HTR-8/SVneo (cell line): ENCODE results near the gene HDGFL2.

Experiments used
- DNase-seq: peaks from one replicate; pipeline ENCODE4 v3.0.0; 2011; ENCODE audit warnings: low spot score, mixed read lengths; ENCODE audit not compliant: insufficient read length
- FAIRE-seq: peaks from 2 replicates; lab custom pipeline; 2011; peaks lifted over from hg19 to GRCh38; lab: Jason Lieb, UNC

The HDGFL2 gene

DNA sequence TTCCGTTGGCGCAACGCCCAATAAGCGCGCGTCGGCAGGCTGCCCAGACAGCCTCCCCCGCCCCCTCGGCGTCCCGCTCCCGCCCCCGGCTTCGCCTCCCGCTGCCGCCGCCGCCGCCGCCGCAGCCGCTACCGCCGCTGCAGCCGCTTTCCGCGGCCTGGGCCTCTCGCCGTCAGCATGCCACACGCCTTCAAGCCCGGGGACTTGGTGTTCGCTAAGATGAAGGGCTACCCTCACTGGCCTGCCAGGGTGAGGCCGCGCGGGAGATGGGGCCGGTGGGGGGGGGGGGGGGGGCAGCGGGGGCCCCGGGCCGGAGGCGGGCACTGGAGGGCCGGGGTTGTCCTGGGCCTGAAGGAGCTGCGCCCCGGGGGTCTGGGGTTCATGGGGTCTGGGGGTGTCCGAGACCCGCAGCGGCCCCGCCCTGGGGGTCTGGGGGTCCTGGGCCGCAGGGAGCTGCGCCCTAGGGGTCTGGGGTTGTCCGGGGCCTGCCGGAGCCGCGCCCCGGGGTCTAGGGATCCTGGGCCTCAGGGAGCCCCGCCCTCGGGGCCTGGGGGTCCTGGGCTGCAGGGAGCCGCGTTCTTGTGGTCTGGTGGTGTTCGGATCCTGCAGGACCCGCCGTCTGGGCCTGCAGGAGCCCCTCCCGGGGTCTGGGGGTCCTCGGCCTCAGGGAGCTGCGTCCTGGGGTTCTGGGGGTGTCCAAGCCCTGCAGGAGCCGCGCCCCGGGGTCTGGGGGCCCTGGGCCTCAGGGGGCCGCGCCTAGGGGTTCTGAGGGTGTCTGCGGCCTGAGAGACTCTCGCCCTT lies at the start of gene HDGFL2:
HDGFL2 (plus strand) TSS at position 124 of the 801 bp plus-strand sequence; CDS start at position 178, 54 bp downstream.
- DNase-seq (no peak), FAIRE-seq (no peak)

GRCh38 chr19:4423416-4424126 lies 48.5 kb upstream of the HDGFL2 start:
- FAIRE-seq (no peak), DNase-seq (no peak)

- no peak for DNase-seq
- no peak for FAIRE-seq
Measured at GRCh38 chr19:4425537-4425936, 46.6 kb upstream of the HDGFL2 start.

- DNase-seq (no peak), FAIRE-seq (no peak)
Measured at GRCh38 chr19:4428326-4428975, 43.6 kb upstream of the HDGFL2 start.

- FAIRE-seq, result no peak
Measured at GRCh38 chr19:4429256-4429655, 42.8 kb upstream of the HDGFL2 start.

DNA sequence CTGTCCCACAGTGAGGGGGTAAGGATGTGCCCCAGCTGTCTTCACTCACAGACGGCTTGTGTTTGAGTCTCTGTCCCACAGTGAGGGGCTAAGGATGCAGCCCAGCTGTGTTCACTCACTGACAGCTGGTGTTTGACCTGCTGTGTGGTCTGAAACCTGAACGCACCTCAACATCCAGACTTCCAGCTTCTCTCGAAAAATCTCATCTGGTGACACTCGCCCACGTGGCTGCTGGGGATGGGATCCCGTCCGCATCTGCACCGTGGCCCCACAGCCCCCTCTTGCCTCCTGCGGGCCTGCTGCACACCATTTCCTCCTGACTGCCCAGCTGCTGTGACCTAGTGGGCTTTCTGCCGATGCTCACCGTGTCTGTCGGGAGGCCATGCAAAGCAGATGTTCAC lies 42.3 kb upstream of the HDGFL2 start:
- no peak for DNase-seq
- no peak for FAIRE-seq

More at GRCh38 chr19:4429256-4429655, 42.8 kb upstream of the HDGFL2 start:
- DNase-seq, result no peak

DNA sequence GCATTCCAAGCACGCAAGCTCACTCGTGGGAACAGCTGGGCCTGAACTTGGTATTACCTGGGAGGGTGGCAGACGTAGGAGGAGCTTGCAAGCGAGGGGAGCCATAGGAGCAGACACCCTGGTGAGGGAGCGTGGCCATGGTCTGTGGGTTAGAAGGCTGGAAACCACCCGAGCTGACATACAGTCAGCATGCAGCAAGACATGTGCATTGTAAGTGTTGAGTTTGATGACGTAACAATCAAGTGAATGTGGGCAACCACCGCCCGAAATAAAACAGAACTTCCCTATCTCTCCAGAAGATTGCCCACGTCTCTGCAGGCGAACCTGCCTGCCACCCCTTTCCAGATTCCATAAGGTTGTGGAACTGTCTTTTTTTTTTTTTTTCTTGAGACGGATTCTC lies 41.3 kb upstream of the HDGFL2 start:
- DNase-seq (no peak), FAIRE-seq (no peak)

- FAIRE-seq (no peak), DNase-seq (no peak)
Measured at GRCh38 chr19:4431296-4431695, 40.8 kb upstream of the HDGFL2 start.

DNA sequence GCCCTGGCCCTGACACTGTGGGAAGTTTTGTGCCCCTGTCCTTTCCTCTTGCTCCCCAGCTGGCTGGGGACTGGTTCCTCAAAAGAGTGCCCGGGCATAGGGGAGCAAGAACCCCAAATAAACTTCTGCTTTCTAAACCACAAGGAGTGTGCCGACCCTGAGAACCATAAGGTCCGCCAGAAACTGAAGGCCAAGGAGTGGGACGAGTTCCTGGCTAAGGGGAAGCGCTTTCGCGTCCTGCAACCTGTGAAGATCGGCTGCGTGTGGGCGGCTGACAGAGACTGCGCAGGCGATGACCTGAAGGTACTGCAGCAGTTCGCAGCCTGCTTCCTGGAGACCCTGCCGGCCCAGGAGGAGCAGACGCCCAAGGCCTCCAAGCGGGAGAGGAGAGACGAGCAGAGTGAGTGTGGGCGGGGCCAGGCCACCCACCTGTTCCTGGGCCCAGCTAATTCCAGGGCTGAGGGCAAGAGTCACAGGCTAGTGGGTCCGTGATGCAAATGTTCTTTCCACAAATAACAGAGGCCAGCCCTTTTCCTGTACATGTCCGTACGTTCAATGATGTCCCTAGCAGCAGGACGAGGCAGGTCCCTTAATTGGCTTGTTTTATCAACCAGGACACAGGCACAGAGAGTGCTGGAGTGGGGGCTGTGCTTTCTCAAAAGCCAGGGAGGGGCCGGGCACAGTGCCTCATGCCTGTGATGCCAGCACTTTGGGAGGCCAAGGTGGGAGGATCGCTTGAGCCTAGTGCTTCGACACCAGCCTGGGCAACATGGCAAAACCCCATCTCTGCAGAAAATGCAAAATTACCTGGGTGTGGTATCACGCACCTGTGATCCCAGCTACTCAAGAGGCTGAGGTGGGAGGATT lies 40.1 kb upstream of the HDGFL2 start:
- no peak for DNase-seq
- FAIRE-seq, result no peak

- FAIRE-seq, result no peak
- DNase-seq, result no peak
Measured at GRCh38 chr19:4432918-4433506, 39.1 kb upstream of the HDGFL2 start.

GRCh38 chr19:4434391-4434790 lies 37.7 kb upstream of the HDGFL2 start:
- DNase-seq (no peak), FAIRE-seq (no peak)

DNA sequence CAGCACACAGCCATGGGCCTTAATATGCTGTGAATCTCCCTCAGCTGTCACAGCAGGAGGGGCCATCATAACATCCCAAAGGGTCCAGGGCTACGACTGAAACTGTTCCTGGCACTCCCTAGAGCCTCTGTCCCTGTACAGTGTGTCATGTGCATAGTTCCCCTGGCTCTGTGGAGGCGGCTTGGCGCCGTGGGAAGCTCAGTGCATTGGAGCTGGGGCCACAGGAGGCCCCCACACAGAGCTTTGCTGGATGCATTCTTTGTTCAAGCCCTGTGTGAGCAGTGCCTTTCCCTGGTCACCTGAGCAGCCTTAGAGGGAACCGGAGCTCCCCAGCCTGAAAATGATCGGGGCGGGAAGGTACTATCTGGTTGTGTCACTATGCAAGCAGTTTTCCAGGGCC lies 35.9 kb upstream of the HDGFL2 start:
- no peak for FAIRE-seq
- no peak for DNase-seq

GRCh38 chr19:4437103-4437502 lies 35.0 kb upstream of the HDGFL2 start:
- no peak for FAIRE-seq
- DNase-seq, result no peak

GRCh38 chr19:4439243-4439642 lies 32.9 kb upstream of the HDGFL2 start:
- FAIRE-seq (no peak), DNase-seq (no peak)

DNA sequence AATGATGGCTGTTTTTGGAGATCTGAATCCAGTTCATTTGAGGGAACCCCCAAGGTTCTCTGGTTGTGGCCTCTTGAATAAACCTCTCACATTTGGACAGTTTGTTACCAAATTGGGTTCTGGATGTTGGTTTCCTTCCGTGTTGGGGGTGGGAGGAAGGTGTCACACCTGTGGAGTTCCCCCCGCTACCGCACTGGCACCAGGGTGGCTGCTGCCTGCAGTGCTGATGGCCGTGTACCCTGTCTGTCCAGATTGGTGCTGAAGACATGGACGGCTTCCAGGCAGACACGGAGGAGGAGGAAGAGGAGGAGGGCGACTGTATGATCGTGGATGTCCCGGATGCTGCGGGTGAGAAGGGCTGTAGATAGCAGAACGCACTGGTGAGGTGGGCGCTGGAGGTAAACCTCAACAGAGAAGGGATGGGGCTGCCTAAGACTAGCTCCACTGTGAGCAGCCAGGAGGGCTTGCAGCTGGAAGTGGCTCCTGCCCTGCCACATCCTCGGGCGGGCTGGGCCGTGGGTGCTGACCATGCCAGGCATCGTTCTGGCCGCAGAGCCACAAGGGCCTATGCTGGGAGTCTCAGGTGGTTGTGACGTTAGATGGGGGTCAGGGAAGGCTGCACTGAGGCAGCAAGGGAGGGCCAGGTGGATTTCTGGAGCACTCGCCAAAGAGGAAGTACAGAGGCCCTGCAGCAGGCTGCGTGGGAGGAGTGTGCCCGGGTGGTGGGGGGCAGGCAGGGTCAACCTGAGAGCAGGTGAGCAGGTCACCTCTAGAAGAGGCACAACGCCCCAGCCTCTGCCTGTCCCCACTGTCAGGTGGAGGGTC lies 29.9 kb upstream of the HDGFL2 start:
- DNase-seq, result no peak
- no peak for FAIRE-seq

- FAIRE-seq (no peak), DNase-seq (no peak)
Measured at GRCh38 chr19:4442819-4443146, 29.3 kb upstream of the HDGFL2 start.

DNA sequence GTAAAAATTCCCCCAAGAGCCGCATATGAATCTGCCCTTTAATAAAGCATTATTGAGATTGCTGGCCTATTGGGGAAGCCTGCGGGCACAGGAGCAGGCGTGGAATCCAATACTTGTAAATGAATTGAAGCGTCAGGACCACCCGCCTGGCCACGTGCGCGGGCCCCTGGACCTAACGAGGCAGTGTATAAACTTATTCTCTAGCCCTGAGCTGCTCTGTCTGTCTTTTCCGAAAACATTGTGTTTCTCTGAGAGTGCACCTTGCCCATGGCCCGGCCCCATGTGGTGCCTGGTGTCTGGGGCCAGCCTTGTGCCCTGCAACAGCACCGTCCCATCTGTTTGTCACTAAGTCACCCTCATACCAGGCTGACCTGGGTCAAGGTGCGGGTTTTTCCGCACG lies 28.9 kb upstream of the HDGFL2 start:
- DNase-seq (no peak), FAIRE-seq (no peak)

- FAIRE-seq, result no peak
Measured at GRCh38 chr19:4443966-4444764, 27.9 kb upstream of the HDGFL2 start.

More at GRCh38 chr19:4443966-4444764, 27.9 kb upstream of the HDGFL2 start:
- no peak for DNase-seq
